HG03575 (cell line): ENCODE data around the gene CNTFR.

ENCODE experiments used
- ATAC-seq: cut with Tn5 transposase; IDR thresholded peaks from one replicate; pipeline ENCODE4 v1.9.1; 2021; ENCODE audit not compliant: unreplicated experiment, insufficient number of reproducible peaks, low FRiP score; ENCODE audit errors: extremely low read depth

Gene CNTFR

DNA sequence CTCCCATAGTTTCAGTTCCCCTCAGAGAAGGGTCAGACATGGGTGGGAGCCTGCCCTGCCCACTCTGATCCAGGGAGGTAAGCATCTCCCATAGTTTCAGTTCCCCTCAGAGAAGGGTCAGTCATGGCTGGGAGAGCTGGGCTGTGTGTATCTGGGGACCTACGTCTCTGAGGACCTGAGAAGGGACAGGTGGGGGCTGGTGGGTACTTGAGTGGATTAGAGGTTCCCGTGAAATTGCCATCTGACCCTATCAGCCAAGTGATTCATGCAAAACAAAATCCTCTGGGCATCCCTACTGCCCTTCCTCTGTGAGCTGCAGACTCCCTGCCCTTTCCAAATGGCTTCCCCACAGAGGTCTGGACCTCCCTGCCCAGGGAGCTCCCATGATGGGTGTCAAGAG lies 70.6 kb downstream of the CNTFR start:
- no peak for ATAC-seq

DNA sequence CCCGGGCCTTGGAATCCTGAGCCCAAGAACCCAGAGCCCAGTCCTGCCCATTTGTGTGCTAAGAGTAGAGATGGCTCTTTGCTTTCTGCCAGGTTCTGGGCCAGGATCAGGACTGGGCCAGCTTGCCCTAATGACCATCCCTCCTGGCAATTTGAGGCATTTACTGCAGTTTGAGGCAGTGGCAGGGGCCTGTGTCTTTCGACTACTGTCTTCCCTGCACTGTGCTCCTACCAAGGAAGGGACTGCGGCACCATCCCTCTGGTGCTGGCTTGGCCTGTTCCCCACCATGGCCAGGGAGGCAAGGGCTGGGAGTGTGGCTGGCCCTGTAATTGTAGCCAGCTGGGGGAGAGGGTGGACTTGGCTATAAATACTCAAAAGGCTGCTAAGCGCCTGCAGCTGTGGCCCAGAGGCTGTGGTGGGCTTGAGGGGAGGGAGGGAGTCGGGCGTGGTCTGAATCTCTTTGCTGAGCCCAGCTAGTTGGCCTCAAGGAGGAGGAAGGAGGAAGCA lies 71.4 kb downstream of the CNTFR start:
- no peak for ATAC-seq

DNA sequence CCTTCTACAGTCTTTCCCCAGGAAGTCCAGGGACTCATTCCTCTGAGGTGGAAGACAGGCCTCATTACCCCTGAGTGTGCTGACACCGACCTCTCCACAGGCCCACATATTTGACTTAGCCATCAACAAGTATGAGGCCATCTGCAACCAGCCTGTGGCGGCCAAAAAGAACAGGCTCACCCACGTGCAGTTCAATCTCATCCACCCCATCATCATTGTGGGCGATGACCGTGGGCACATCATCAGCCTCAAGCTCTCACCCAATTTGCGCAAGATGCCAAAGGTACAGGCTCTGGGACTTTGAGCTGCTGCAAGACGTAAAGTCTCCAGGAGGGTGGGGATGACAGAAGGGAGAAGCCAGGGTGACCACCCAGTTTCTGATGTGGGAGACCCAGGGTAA lies 72.3 kb downstream of the CNTFR start:
- ATAC-seq, result no peak

DNA sequence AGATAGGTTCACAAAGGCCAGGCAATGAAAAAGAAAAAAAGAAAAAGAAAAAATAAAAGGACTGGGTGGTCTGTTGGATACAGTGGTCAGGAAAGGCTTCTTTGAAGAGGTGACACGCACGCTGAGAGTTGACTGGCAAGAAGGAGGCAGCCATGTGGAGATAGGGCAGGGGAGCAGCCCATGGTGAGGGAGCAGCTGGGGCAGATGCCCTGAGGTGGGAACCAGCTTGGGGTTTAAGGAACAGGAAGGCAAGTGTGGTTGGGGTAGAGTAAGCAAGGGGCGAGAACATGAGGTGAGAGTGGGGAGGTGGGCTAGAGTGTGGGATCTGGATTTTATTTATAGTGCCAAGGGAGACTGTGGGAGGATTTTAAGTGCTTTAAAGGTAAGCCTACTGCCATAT lies 73.6 kb downstream of the CNTFR start:
- ATAC-seq, result no peak

DNA sequence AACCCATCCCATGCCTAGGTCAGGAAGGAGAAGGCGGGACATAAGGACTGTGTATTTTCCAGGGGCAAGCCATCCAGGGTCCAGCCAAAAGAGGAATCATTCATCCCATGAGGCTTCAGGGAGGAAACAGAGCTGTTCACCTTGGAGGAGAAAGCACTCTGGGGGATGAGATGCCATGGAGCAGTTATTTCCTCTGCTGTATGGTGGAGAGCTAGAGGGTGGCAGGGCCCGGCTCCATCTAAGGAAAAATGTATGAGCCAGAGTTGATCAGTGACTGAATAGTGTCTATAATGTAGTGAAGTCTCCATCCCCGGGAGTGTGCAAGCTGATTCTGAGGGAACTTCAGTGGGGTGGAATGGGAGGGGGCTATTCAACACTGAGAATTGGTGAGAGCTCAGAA lies 74.7 kb downstream of the CNTFR start:
- ATAC-seq, result no peak

DNA sequence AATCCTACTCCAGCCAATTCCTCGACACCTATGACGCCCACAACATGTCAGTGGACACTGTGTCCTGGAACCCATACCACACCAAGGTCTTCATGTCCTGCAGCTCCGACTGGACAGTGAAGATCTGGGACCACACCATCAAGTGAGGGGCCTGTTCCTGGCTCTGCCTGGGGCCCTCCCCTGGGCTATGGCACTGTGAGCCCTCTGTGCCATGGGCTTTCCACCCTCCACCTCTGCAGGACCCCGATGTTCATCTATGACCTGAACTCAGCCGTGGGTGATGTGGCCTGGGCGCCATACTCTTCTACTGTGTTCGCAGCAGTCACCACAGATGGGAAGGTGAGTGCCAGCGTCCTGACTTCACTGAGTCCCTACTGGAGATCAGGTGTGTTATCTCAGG lies 75.1 kb downstream of the CNTFR start:
- ATAC-seq, result no peak

DNA sequence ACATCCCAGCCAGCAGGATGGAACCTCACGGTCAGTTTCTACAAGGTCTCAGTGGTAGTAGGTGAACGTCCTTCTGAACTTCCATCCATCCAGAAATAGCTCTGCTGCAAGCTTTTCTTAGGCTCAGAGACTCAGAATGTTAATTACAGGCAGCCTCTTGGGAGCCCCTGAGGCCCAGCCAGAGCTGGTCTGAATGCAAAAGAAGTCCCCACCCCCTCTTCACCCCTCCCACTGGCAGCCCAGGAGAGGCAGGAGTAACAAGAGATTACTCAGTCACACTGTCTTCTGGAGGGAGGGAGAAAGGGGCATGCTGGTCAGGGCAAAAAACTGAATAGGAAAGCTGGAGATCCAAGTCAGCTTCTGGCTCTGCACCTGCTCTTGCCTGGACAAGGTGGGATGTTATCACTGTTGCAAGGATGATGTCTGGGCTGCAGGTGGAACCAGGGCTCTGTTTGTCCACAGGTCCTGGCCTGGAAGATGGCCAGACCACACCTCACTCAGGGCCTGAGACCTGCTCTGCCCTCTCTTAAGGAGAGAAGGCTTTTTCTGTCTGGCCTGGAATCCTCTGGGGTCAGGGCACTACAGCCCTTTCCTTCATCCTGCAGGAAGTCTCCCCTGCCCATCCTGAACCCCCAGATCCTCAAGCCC lies 75.8 kb downstream of the CNTFR start:
- no peak for ATAC-seq

DNA sequence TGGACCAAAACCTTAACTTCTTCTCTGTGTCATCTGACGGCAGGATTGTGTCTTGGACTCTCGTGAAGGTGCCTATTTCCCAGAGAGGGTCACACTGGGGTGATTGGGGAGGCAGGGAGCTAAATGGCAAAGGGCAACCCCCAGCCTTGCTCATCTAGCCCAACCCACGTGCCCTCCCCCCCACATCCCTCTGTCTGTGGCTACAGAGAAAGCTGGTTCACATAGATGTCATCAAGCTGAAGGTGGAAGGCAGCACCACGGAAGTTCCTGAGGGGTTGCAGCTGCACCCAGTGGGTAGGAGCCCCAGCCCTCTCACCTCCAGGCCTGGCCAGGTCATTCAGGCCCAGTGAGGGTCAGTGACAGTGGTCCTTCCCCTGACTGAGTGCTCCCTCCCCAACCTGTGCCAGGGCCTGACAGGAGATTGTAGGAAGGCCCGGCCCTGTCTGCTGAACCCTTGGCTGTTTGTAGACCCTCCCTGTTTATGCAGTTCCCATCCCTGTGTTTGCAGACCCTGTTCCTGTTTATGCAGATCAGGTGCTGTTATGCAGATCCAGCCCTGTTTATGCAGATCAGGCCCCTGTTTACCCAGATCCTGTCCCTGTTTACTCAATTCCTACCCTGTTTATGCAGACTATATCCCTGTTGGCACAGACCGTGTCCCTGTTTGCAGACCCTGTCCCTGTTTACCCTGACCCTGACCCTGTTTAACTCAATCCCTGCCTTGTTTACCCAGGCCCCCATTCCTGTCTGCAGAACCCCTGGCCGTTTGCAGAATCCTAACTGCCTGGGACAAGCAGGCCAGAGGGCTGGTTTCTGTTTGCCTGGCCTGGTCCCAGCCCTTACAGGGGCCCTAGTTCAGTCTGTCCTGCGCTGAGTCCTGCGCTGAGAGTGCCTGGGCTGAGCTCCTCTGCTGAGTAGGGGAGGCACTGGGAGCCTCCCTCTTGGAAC lies 77.1 kb downstream of the CNTFR start:
- ATAC-seq, result no peak

DNA sequence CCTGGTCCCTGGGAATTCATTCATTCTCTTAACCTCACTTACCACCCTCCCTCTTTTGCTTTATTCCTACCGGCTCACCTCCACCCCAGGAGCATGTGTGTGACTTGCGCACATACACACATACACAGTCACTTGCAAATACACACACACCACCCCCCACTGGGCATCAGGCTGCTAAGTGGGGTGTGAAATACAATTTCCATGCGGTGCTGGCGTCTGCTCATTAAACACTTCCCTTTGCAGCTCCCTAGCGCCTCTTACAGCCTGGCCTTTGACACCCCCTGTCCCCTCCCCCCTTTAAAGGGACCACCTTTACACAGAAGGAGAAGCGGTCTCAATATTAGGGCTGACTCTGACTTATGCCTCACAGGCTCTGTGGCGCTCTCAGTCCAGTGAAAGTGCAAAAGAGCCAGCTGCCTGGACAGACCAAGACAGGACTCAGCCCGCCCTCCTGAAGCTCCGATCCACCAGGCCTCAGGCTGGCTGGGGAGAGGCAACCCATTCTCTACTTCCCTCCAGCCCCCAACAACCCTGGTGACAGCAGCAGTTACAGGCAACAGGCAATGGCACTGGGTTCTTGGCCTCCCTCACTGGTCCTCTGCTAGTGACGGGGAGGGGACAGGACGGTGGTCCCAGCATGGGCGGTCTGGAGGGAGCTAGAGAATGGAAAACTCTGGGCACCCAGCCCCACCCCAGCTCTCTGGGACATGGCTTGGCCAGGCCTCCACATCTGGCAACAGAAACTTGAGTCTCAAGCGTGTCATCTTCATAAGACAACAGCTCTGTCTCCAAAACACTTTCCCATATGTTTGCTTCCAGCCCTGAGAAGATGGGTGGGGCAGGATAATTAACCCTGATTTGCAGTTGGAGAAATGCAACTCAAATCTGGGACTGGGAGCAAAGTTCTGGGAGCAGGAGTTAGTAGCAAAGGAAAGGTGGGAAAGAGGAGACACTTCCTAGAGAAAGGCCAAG lies 78.7 kb downstream of the CNTFR start:
- ATAC-seq, result no peak

DNA sequence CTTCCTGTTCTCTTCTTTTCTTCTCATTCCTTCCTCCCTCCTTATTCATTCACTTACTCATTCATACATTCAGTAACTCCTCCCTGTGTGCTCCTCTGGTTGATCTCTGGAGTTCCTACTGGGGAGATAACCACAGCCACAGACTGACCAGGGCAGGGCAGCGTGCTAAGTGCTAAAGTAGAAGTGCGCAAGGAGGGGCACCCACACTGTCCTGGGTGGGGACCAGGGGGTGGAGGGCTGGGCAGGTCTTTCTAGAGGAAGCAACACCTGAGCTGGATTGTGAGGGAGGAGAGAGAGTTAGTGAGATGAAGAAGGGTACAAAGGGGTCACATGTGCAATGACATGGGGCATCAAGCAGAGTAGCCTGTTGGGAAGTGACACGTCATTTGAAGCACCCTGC lies 80.6 kb downstream of the CNTFR start:
- no peak for ATAC-seq

DNA sequence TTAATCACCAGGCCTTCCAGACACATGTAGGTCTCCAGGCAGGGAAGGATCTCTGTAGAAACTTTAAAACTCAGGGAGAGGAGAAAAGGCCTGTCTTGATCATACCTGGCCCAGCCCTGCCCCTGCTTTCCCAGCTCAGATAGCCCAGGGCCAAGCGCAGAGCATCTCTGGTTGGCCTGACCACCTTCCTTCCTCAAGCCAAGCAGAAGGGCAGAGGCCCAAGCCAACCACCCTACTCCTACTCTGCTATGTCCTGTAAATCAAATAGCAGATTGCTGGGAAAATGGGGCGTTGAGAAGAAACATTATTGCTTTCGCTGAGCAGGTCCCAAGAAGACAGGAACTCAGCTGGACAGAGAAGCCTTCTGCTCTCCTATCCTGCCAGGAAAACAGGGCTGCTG lies 81.1 kb downstream of the CNTFR start:
- ATAC-seq, result no peak

DNA sequence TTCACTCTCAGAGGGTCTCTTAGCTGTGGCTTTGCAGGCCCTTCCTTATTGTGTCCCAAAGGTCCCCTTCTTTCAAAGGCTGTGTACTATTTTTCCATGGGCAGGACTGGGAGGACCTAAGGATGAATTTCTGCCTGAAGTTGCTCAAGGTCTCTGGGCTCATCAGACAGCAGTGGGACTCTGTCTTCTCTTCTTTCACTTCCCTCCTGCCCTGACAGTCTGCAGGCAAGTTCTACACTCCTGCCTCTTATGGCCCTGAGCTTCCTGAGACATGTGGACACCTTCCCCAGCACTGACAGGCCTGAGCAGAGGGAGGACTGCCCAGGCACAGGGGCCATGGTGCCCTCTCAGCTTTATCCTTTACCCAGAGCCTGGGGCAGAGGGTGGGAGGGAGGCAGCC lies 81.6 kb downstream of the CNTFR start:
- ATAC-seq, result no peak

DNA sequence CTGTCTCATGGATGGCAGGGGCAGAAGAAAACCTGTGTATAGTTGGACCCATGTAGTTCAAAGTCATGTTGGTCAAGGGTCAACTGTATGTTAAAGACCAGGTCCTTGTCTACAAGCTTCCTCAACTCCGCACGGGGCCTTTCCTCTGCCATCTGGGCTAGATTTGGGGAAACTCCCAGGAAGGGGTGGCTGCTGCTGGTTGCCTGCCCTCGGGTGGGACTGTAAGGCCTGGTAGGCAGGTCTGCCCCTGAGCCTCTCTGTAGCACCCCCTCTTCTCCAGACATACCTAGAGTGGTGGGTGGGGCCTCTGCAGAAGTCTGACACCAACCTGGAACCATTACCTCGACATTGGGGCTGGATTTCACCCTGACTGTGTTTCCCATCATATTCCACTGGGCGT lies 82.0 kb downstream of the CNTFR start:
- no peak for ATAC-seq

DNA sequence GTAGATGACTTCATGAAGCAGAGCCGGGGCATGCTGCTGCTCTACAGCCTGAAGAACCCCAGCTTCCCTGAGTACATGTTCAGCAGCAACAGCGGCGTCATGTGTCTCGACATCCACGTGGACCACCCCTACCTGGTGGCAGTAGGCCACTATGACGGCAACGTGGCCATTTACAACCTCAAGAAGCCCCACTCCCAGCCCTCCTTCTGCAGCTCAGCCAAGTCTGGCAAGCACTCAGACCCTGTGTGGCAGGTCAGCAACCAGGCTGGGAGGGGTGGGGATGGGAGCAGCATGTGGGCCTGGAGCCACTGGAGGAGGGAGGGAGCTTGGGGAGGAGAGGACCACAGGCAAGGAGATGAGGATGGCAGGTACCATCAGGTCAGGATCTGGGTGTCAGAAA lies 82.9 kb downstream of the CNTFR start:
- no peak for ATAC-seq

DNA sequence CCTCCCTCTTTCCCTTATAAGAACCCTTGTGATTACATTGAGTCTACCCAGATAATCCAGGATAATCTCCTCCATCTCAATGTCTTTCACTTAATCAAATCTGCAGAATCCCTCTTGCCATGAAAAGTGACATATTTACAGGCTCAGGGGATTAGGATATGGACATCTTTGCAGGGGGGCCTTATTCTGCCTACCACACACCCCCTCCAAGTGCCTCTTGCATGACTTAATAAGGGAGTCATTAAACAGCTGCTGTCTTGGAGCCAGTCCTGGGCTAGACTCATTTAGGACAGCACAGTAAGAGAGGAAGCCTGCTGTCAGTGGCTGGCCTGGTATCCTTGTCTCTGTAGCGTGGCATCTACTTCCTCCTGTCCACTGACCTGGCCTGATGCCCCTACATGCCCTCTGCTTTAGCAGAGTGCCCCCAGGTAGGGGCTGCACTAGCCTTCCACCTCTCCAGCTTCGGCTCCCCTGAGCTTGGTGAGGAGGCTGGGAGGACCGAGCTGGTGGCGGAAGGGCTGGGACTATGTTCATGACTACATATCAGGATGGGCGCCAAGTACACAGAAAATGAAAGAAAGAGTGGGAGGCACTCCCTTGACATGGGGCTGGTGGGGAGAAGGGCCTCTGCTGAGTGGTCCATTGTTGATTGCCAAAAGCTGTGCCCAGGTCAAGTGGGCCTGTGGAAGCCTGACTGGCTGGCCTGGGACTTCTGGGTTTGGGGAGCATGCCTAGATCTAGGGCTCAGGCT lies 84.0 kb downstream of the CNTFR start:
- no peak for ATAC-seq

DNA sequence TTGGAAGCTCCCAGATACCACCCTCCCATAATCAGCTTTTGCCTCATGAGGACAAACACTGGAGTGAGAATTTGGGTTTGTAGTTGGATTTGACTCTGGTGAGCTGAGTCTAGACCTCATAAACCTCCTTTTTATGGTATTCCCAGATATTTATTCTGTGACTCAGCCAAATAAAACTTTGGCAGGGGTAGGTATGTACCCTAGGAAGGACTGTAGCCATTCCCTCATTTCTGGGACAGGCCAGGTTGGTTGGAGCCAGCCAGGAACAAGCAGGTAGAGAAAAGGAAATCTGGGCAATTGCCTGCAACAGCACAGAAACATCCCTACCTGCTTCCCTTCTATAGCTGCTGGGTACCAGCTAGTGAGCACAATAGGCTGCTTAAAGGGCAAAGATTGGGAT lies 86.1 kb downstream of the CNTFR start:
- no peak for ATAC-seq

DNA sequence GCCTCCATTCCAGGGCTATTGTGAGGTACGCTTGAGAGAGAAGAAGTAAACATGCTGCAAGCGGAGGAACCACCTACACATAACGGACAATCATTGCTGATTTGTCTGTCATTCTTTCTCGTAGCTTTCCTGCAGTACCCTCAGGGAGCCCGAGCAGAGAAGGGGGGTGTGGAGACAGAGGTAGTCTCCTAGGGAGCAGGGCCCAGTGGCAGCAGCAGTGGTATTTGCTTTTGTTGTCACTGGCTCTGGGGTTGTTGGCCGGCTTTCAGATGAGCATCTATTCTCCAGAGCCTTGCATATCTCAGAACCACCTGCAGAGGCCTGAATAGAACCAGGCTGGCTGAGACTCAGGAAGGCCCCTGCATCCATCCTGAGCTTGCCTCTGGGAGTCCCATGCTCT lies 86.6 kb downstream of the CNTFR start:
- no peak for ATAC-seq

DNA sequence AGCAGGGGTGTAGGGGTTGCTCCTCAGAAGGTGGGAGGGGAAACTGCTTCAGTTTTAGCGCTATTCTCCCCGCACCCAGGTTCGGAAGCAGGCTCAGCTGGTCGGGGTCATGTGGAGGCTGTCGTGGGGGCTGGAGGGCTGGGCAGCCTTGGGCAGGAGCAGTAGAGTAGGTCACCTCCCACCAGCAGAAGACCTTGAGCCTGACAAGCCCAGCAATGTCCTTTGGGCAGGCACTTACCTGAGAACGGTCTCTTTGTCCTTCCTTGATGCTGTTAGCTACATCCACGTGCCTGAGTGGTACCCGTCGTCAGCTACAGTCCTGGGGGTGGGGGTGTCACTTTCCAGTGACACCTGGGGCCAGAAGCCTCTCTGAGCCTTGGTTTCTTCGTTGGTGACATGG lies 87.1 kb downstream of the CNTFR start:
- ATAC-seq, result no peak
